ENCODE data around the gene CD2AP. TPM values are rescaled to one million over a fixed set of nuclear protein-coding genes. Genes with fewer than 3 reads are reported as not detected.

CD2AP gene
- total RNA-seq, 1 experiment from 2014 or later: 20.6 TPM

DNA sequence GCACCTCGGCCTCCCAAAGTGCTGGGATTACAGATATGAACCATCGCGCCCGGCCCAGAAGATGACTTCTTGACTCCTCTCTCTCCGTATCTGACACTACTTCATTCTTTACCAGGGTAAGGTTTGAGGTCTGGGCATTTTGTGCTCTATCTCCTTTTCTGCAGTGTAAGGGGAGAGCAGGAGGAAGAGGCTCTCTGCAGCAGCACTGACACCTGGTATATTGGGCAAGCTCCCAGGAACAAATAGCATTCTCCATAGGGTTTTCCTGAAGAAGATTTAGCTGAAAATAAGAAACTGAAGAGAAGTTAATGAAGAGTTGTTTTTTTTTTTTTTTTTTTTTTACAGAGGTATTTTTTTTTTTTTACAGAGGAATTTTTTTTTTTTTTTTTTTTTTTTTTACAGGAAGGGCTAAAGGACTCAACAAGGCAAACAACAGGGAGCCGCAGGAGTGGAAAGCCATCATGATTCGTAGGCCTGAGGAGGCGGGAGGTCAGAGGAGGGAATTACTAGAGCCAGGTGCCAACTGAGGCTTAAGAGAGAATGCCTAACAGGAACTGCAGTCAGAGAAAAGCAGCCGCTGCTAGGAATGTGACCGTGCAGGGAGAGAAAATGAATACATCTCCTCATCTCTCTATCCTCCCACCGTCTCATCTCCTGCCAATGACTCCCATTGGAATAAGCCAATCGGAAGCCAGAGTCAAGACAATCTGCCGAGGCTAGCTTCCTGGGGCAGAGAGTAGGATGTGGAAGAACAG is 186.1 kb downstream of the CD2AP start:
- H3K27ac ChIP-seq (ENCODE audit: low read depth, low read length, poor library complexity, severe bottlenecking): no peak overlapping the region
- no peaks in the 10 kb centered on the region for H3K36me3 ChIP-seq (ENCODE audit: insufficient read depth, low read length, poor library complexity, severe bottlenecking)
- no peak for DNase-seq (ENCODE audit: low spot score)
- intact Hi-C loops (cut with micrococcal nuclease; ENCODE audit: unreplicated experiment): no loop called here
- TF ChIP-seq EZH2 (IDR thresholded peaks at IDR 0.05; ENCODE audit: borderline replicate concordance, low read depth, low read length, poor library complexity, severe bottlenecking): no peak
- TF ChIP-seq, protein P1, sequence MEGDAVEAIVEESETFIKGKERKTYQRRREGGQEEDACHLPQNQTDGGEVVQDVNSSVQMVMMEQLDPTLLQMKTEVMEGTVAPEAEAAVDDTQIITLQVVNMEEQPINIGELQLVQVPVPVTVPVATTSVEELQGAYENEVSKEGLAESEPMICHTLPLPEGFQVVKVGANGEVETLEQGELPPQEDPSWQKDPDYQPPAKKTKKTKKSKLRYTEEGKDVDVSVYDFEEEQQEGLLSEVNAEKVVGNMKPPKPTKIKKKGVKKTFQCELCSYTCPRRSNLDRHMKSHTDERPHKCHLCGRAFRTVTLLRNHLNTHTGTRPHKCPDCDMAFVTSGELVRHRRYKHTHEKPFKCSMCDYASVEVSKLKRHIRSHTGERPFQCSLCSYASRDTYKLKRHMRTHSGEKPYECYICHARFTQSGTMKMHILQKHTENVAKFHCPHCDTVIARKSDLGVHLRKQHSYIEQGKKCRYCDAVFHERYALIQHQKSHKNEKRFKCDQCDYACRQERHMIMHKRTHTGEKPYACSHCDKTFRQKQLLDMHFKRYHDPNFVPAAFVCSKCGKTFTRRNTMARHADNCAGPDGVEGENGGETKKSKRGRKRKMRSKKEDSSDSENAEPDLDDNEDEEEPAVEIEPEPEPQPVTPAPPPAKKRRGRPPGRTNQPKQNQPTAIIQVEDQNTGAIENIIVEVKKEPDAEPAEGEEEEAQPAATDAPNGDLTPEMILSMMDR (conservative IDR thresholded peaks at IDR 0.05; ENCODE audit: low read depth, low read length): no peak
- no peaks in the 10 kb centered on the region for H3K27me3 ChIP-seq (replicated peaks; ENCODE audit: insufficient read depth, low read depth, low read length, poor library complexity)
- H3K9me3 ChIP-seq (ENCODE audit: low read depth, low read length, poor library complexity, severe bottlenecking): no peaks in the 10 kb centered on the region
- no peak overlapping the region for H3K4me3 ChIP-seq (ENCODE audit: low read depth, low read length, poor library complexity, severe bottlenecking)
- CTCF ChIA-PET: no interaction called here
- BruUV-seq (replicated peaks): no TSS peak
- POLR2A ChIA-PET (ENCODE audit: low non-redundant PET): interaction anchor here (0.7 kb wide), 1 partner anchor 54 kb away, joined by 14 read pairs; no protein-coding TSS in a partner anchor
- no peaks in the 10 kb centered on the region for H3K4me1 ChIP-seq (ENCODE audit: insufficient read depth, low read length, poor library complexity, severe bottlenecking)

DNA sequence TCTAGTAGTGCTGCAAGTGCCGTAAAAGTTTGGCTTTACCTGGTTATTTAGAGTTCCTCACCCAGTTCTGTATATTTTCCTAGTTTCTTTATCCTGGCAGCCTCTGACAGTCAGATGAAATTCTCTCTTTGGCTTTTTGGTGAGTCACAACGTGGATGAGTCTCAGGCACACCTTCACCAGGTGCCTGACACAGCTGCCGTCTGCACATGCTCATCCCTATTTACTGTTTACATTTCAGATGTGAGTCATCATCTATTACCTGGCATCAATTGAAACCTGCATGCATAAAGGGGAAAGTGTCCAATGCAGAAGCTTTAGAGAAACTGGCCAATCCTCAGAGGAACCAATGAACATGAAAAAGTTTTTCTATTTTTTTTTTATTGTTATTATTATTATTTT is 187.5 kb downstream of the CD2AP start:
- H3K4me3 ChIP-seq (ENCODE audit: low read depth, low read length, poor library complexity, severe bottlenecking): no peak overlapping the region
- no peak for DNase-seq (ENCODE audit: low spot score)
- no peaks in the 10 kb centered on the region for H3K27me3 ChIP-seq (replicated peaks; ENCODE audit: insufficient read depth, low read depth, low read length, poor library complexity)
- H3K36me3 ChIP-seq (ENCODE audit: insufficient read depth, low read length, poor library complexity, severe bottlenecking): no peaks in the 10 kb centered on the region
- CTCF ChIA-PET: no interaction called here
- intact Hi-C loops (cut with micrococcal nuclease; ENCODE audit: unreplicated experiment): no loop called here
- no peak overlapping the region for H3K27ac ChIP-seq (ENCODE audit: low read depth, low read length, poor library complexity, severe bottlenecking)
- peaks cover 9% of the 10 kb centered on the region for H3K4me1 ChIP-seq (ENCODE audit: insufficient read depth, low read length, poor library complexity, severe bottlenecking)
- H3K9me3 ChIP-seq (ENCODE audit: low read depth, low read length, poor library complexity, severe bottlenecking): no peaks in the 10 kb centered on the region
- no peak for TF ChIP-seq EZH2 (IDR thresholded peaks at IDR 0.05; ENCODE audit: borderline replicate concordance, low read depth, low read length, poor library complexity, severe bottlenecking)
- TF ChIP-seq, protein P1 (conservative IDR thresholded peaks at IDR 0.05; ENCODE audit: low read depth, low read length): no peak
- POLR2A ChIA-PET (ENCODE audit: low non-redundant PET): no interaction called here
- BruUV-seq (replicated peaks): no TSS peak

DNA sequence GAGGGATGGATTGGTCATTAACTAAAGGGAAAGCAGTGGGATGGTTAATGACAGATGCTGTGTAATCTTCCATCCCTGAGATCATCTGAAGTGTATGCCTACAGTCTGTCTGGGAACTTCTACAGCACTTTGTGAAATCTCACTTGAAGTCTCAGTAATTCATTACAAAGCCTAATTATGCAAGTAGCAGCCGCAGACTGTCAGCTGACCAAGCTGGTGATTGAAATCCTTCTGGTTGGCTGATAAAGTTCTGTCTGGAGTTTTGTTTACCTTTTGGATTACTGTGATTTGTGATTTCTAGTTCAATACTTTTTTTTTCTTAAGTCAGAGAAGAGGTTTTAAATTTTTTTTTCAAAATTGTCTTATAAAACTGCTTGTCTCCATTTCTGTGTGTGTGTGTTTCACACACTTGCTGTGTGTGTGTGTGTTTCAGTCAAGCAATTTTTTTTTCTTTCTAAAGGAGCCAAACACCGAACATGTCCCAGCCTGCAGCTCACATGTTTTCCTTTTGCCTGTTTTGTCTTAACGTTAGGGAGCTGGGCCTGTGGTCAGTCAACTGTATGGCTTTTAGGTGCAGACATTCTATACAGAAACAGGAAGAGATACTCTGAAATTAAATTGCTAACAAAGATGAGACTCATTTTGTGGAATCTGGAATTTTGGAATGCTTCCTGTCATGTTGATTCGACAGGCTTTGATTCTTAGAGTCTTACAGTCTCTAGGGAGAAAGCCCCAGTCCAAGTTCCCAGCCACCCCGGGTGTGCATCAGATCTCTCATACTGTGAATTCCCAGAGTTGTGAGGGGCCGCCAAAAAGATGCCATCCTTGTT is 192.3 kb downstream of the CD2AP start:
- ChIA-PET POLR2A (ENCODE audit: low non-redundant PET) (no interaction called here), CTCF (no interaction called here)
- H3K4me1 ChIP-seq (ENCODE audit: insufficient read depth, low read length, poor library complexity, severe bottlenecking): peaks cover 21% of the 10 kb centered on the region
- peak overlapping the region; percentile 14 for H3K4me3 ChIP-seq (ENCODE audit: low read depth, low read length, poor library complexity, severe bottlenecking)
- H3K36me3 ChIP-seq (ENCODE audit: insufficient read depth, low read length, poor library complexity, severe bottlenecking): no peaks in the 10 kb centered on the region
- intact Hi-C loops (cut with micrococcal nuclease; ENCODE audit: unreplicated experiment): no loop called here
- no TSS peak for BruUV-seq (replicated peaks)
- peak overlapping the region; percentile 62 for H3K27ac ChIP-seq (ENCODE audit: low read depth, low read length, poor library complexity, severe bottlenecking)
- no peaks in the 10 kb centered on the region for H3K9me3 ChIP-seq (ENCODE audit: low read depth, low read length, poor library complexity, severe bottlenecking)
- H3K27me3 ChIP-seq (replicated peaks; ENCODE audit: insufficient read depth, low read depth, low read length, poor library complexity): no peaks in the 10 kb centered on the region
- DNase-seq (ENCODE audit: low spot score): peak; percentile 77
- TF ChIP-seq EZH2 (IDR thresholded peaks at IDR 0.05; ENCODE audit: borderline replicate concordance, low read depth, low read length, poor library complexity, severe bottlenecking): no peak
- TF ChIP-seq, protein P1 (conservative IDR thresholded peaks at IDR 0.05; ENCODE audit: low read depth, low read length): no peak

Measured in A673 (cell line).